HG02759 (cell line): ENCODE results near the gene NIN.
A peak's percentile ranks its signal among the peaks of the same experiment; 100 is the strongest.

ENCODE experiments used
- ATAC-seq: cut with Tn5 transposase; IDR thresholded peaks from one replicate; pipeline ENCODE4 v1.9.1; 2021; ENCODE audit warnings: mild to moderate bottlenecking, moderate library complexity; ENCODE audit not compliant: unreplicated experiment

Gene NIN

GRCh38 chr14:50844391-50844790 lies 13.4 kb upstream of the NIN start:
- no peak for ATAC-seq

GRCh38 chr14:50839691-50840090 lies 8.7 kb upstream of the NIN start:
- ATAC-seq = no peak

- no peak for ATAC-seq
Observed at GRCh38 chr14:50839048-50839447, 8.1 kb upstream of the NIN start.

GRCh38 chr14:50837850-50838470 lies 7.0 kb upstream of the NIN start:
- ATAC-seq = no peak

GRCh38 chr14:50837271-50837670 lies 6.3 kb upstream of the NIN start:
- ATAC-seq = no peak

- ATAC-seq = no peak
Observed at GRCh38 chr14:50836515-50836914, 5.6 kb upstream of the NIN start.

- peak; percentile 21 for ATAC-seq
Observed at GRCh38 chr14:50835280-50835679, 4.3 kb upstream of the NIN start.

- ATAC-seq = no peak
Observed at GRCh38 chr14:50834802-50835276, 3.9 kb upstream of the NIN start.

GRCh38 chr14:50832935-50833630 lies 2.1 kb upstream of the NIN start:
- ATAC-seq = no peak

GRCh38 chr14:50831726-50832168 lies 785 bp upstream of the NIN start:
- ATAC-seq = no peak

GRCh38 chr14:50830044-50830931 lies 674 bp downstream of the NIN start:
- peak; percentile 47 for ATAC-seq

- no peak for ATAC-seq
Observed at GRCh38 chr14:50829489-50830043, 1.4 kb downstream of the NIN start.

- ATAC-seq = no peak
Observed at GRCh38 chr14:50828721-50829488, 2.1 kb downstream of the NIN start.

- ATAC-seq = no peak
Observed at GRCh38 chr14:50826681-50827080, 4.3 kb downstream of the NIN start.

- ATAC-seq = no peak
Observed at GRCh38 chr14:50825307-50825706, 5.7 kb downstream of the NIN start.

GRCh38 chr14:50823762-50824636 lies 7.0 kb downstream of the NIN start:
- ATAC-seq = peak; percentile 79

- peak; percentile 10 for ATAC-seq
Observed at GRCh38 chr14:50823051-50823761, 7.8 kb downstream of the NIN start.

- ATAC-seq = peak; percentile 25
Observed at GRCh38 chr14:50822501-50823042, 8.4 kb downstream of the NIN start.
